ENCODE data around the gene CALML3.

CALML3 gene

GRCh38 chr10:5575482-5576153, 50.9 kb downstream of the CALML3 start:
- no peaks in the 10 kb centered on the region for H3K36me3 ChIP-seq (ENCODE audit: control insufficient read depth in 2 of 2, insufficient read depth in 2 of 2, low read length in 2 of 2)
- peaks cover 0 to 2% of the 10 kb centered on the region in 2 donors for H3K9me3 ChIP-seq (ENCODE audit: control insufficient read depth in 2 of 2, low read length in 2 of 2)
- H3K27ac ChIP-seq (ENCODE audit: low read length) = no peak overlapping the region
- H3K4me3 ChIP-seq (ENCODE audit: low read length in 2 of 2) = peak overlapping the region in 1 of 2 donors; percentile 15
- H3K27me3 ChIP-seq (ENCODE audit: control insufficient read depth in 1 of 2, insufficient read depth in 2 of 2, low read length in 2 of 2) = no peaks in the 10 kb centered on the region
- H3K4me1 ChIP-seq (ENCODE audit: control insufficient read depth, insufficient read depth, low read length) = peaks cover 21% of the 10 kb centered on the region
- H3K9ac ChIP-seq (ENCODE audit: low read length in 2 of 2) = peak overlapping the region in 1 of 2 donors; percentile 67

GRCh38 chr10:5576154-5576748, 51.5 kb downstream of the CALML3 start:
- H3K4me1 ChIP-seq (ENCODE audit: control insufficient read depth, insufficient read depth, low read length) = peaks cover 21% of the 10 kb centered on the region
- no peak overlapping the region for H3K4me3 ChIP-seq (ENCODE audit: low read length in 2 of 2)
- no peak overlapping the region for H3K27ac ChIP-seq (ENCODE audit: low read length)
- H3K9ac ChIP-seq (ENCODE audit: low read length in 2 of 2) = peak overlapping the region in 1 of 2 donors; percentile 44
- H3K36me3 ChIP-seq (ENCODE audit: control insufficient read depth in 2 of 2, insufficient read depth in 2 of 2, low read length in 2 of 2) = no peaks in the 10 kb centered on the region
- peaks cover 0 to 3% of the 10 kb centered on the region in 2 donors for H3K9me3 ChIP-seq (ENCODE audit: control insufficient read depth in 2 of 2, low read length in 2 of 2)
- no peaks in the 10 kb centered on the region for H3K27me3 ChIP-seq (ENCODE audit: control insufficient read depth in 1 of 2, insufficient read depth in 2 of 2, low read length in 2 of 2)
